GM06990 (cell line): ENCODE results near the gene CADPS2.

ENCODE experiments used
- DNase-seq: peaks from one replicate; pipeline ENCODE4 v3.0.0-alpha.2; 2011; ENCODE audit not compliant: insufficient read length; ENCODE audit errors: extremely low read depth
- H3K27me3 ChIP-seq: replicated peaks from 2 replicates; pipeline ENCODE4 v1.6.0; 2011; ENCODE audit warnings: low read length; ENCODE audit not compliant: control insufficient read depth, insufficient read depth
- H3K36me3 ChIP-seq: 2 replicates; pipeline ENCODE4 v1.5.1; 2011; ENCODE audit warnings: low read length; ENCODE audit not compliant: control insufficient read depth, insufficient read depth
- H3K4me3 ChIP-seq: replicated peaks from 2 replicates; pipeline ENCODE4 v1.5.1; 2011; ENCODE audit warnings: low read depth, mild to moderate bottlenecking, control low read depth, low read length
- TF ChIP-seq, protein P1 (sequence below): IDR thresholded peaks from 2 replicates; pipeline ENCODE4 v1.5.1; 2011; ENCODE audit warnings: low read length, control low read depth, mild to moderate bottlenecking, inconsistent platforms; ENCODE audit not compliant: insufficient read depth, poor library complexity, severe bottlenecking

The CADPS2 gene

DNA sequence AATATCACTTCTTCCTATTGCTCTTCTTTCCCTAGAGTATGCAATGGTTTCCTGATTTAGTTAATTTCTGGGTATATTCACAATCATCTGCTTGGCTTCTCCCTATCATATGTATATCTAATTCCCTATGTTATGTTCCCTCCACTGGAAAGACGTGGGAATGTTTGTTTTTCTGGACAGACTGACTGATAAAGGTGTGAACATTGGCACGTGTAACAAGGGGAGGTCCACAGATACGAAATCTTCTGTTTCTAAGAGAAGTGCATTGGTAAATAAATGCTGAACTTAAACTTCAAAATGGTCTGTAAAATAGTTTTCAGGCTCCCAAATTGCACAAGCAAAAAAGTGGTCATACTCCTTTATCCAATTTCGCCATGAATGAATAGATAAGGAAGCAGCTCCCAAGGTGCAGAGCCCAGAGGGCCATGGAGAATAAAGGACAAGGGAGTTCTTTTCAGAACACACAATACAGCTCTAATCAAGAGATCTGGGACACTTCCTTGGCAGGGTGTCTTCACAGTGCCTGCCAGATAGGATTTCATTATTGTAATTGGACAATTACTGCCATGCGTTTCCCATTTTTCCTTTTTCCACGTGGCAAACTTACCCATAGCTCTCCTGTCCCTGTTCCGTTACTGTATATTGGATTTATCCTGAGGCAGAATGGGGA, 329.3 kb downstream of the CADPS2 start:
- no peak for DNase-seq
- H3K27me3 ChIP-seq, result no peaks in the 10 kb centered on the region
- H3K36me3 ChIP-seq, result no peaks in the 10 kb centered on the region
- H3K4me3 ChIP-seq, result no peak overlapping the region
- TF ChIP-seq, protein P1, sequence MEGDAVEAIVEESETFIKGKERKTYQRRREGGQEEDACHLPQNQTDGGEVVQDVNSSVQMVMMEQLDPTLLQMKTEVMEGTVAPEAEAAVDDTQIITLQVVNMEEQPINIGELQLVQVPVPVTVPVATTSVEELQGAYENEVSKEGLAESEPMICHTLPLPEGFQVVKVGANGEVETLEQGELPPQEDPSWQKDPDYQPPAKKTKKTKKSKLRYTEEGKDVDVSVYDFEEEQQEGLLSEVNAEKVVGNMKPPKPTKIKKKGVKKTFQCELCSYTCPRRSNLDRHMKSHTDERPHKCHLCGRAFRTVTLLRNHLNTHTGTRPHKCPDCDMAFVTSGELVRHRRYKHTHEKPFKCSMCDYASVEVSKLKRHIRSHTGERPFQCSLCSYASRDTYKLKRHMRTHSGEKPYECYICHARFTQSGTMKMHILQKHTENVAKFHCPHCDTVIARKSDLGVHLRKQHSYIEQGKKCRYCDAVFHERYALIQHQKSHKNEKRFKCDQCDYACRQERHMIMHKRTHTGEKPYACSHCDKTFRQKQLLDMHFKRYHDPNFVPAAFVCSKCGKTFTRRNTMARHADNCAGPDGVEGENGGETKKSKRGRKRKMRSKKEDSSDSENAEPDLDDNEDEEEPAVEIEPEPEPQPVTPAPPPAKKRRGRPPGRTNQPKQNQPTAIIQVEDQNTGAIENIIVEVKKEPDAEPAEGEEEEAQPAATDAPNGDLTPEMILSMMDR, result no peak

DNA sequence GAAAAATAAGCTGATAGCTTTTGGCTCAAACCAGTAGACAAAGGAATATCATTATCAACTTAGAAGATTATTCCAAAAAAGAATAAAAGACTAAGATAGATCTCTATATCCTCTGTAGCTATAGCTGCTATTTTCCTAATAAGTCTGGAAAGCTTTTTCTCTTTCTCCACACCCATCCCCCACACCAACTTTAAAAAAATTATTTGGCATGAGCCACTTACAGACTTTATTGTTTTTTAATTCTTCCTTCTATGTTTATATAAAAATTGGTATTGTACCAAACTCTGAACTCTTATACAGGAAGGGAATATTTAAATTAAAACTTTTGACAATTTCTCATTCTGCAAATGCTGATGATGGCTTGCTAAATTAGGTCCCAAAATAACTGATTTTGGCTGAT, 330.0 kb downstream of the CADPS2 start:
- TF ChIP-seq, protein P1, result no peak
- no peaks in the 10 kb centered on the region for H3K27me3 ChIP-seq
- DNase-seq, result no peak
- no peak overlapping the region for H3K4me3 ChIP-seq
- H3K36me3 ChIP-seq, result no peaks in the 10 kb centered on the region

DNA sequence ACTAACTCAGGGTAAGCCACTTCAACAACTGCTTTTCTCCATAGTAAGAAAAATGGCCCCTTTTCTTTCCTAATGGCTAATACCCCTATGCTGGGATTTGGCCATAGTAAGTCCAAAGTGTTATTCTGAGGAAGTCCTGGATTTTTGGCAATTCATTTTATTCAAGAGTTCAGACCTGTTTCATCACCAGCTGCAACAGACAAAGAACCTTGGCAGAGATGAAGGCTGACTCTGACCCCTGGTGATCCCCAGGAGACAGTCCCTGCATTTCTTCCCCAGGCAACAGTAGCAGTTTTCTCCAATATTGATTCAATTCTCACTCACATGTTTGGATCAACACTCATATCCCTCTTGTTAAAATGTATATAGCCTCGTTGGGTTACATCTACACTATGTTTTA, 332.5 kb downstream of the CADPS2 start:
- no peaks in the 10 kb centered on the region for H3K36me3 ChIP-seq
- no peak overlapping the region for H3K4me3 ChIP-seq
- H3K27me3 ChIP-seq, result no peaks in the 10 kb centered on the region
- TF ChIP-seq, protein P1, result no peak
- DNase-seq, result no peak

DNA sequence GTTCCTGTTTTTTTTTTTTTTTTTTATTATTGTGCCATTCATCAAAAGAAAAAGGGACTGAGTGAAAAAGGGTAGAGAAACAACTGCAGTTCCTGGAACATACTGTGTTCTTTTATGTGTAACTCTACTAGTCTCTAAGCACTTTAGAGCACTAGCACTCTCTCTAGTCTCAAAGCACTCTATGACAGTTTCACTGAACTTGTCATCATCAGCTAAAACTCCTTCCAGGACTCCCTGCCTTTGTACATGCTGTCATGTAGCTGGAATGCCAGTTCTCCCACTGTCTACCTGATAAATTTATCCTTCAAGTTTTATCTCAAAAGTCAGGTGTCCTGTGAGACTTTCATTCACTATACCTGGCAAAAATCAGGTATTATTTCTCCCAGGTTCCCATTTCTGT, 333.5 kb downstream of the CADPS2 start:
- Histone ChIP-seq H3K27me3 (no peaks in the 10 kb centered on the region), H3K36me3 (no peaks in the 10 kb centered on the region), H3K4me3 (no peak overlapping the region)
- no peak for DNase-seq
- TF ChIP-seq, protein P1, result no peak

DNA sequence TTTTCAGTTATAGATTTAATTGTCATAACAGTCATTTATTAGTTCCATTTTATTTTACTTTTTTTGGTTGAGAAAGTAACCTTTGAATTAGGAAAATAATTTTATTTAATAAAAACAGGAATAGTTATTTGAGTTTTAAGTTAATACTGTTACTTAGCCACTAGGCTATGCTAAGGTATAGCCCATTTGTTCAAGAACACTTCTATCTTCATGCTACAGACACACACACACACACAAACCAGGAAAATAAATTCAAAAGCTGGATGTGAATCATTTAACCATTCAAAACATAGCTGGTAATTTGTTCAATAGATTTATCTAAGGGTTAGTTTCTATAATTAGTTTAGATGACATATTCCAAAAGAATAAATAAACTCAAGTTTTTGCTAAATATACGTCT, 335.7 kb downstream of the CADPS2 start:
- DNase-seq, result no peak
- Histone ChIP-seq H3K4me3 (no peak overlapping the region), H3K27me3 (no peaks in the 10 kb centered on the region), H3K36me3 (no peaks in the 10 kb centered on the region)
- TF ChIP-seq, protein P1, result peak; percentile 12

DNA sequence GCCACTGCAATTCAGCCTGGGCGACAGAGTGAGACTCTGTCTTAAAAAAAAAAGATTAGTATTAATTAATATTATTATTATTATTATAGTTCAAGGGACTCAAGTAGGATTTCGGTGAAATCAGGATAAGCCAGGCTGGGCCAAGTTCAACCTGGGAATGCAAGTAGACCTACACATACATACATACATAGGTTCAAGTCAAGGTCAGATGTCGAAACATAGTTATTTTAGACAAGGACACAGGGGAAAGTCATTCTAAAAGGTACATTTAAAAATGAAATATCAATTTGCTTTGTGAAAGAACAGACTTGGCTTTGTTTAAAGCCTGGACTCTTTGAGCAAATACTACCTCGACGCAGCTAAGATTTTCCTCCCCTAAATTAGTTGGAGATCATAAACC, 336.7 kb downstream of the CADPS2 start:
- TF ChIP-seq, protein P1, result no peak
- Histone ChIP-seq H3K4me3 (no peak overlapping the region), H3K36me3 (no peaks in the 10 kb centered on the region), H3K27me3 (no peaks in the 10 kb centered on the region)
- DNase-seq, result no peak
